GM21717 (cell line): ENCODE results near the gene DHX9.

ENCODE experiments used
- ATAC-seq: cut with Tn5 transposase; IDR thresholded peaks from one replicate; pipeline ENCODE4 v1.9.1; 2021; ENCODE audit warnings: mild to moderate bottlenecking, moderate library complexity; ENCODE audit not compliant: unreplicated experiment

The DHX9 gene

GRCh38 chr1:182835806-182836205 lies 3.3 kb upstream of the DHX9 start:
- ATAC-seq: no peak

GRCh38 chr1:182841368-182841988 lies 2.3 kb downstream of the DHX9 start:
- no peak for ATAC-seq

GRCh38 chr1:182842265-182842664 lies 3.1 kb downstream of the DHX9 start:
- ATAC-seq: no peak

DNA sequence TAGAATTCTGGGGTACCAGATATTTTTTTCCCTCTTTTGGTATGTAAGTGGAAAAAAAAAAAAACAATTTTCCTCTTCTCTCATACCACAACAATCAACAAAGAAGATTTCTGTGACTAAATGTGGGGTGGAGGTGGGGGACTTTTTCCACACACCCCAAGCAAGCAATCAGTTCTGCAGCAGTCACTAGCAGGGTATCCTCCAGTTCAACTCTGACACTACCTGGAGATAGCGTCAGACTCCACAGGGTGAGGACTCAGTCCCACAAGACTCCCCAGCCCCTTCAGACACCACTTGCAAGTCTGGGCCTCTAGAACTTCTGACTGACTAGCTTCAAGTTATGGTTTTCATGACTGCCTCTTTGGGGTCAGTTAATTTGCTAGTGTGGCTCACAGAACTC lies 6.2 kb downstream of the DHX9 start:
- ATAC-seq: no peak

DNA sequence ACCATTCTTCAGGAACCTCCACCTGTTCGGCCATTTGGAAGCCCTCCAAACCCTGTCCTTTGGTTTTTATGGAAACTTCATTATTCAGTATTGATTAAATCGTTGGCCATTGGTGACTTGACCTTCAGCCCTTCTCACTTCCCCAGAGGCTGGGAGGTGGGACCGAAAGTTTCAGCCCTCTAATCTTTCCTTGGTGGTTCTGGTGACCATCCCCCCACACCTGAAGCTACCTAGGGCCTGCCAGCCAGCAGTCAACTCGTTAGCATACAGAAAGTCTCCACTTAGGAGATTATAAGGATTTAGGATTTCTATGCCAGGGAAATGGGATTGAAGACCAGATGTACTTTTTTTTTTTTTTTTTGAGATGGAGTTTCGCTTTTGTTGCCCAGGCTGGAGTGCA lies 6.7 kb downstream of the DHX9 start:
- no peak for ATAC-seq

- ATAC-seq: no peak
Measured at GRCh38 chr1:182847105-182847504, 8.0 kb downstream of the DHX9 start.

- no peak for ATAC-seq
Measured at GRCh38 chr1:182848736-182849135, 9.6 kb downstream of the DHX9 start.

DNA sequence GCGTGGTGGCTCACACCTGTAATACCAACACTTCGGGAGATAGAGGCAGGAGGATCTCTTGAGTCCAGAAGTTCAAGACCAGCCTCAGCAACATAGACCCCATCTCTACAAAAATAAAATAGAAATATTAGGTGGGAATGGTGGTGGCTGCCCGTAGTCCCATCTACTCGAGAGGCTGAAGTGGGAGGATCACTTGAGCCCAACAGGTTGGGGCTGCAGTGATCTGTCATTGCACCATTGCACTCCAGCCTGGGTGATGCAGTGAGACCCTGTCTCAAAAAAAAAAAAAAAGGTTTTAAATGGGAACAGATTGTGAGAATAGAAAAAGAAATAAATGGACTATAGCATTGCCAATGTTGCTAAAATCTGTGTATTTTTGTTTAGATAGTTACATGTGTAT lies 11.2 kb downstream of the DHX9 start:
- no peak for ATAC-seq

GRCh38 chr1:182851825-182852224 lies 12.7 kb downstream of the DHX9 start:
- no peak for ATAC-seq

DNA sequence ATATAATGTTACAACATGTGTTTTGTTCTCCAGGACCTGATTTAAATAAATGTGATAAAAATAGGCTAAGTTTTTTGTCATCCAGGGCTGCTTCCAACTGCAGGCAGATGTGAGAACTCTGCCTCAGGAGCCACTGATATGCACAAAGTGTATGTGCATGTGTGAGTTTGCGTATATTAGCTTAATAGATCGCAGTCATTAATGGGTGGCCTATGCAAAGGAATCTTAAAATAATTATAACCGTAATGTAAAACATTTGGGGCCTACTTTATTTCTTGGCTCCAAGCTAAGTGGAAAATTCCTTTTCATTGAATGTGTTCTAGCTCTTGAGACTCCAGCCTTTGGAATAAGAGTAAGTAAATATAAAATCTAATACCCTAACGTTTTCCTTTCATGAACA lies 16.8 kb downstream of the DHX9 start:
- ATAC-seq: no peak

DNA sequence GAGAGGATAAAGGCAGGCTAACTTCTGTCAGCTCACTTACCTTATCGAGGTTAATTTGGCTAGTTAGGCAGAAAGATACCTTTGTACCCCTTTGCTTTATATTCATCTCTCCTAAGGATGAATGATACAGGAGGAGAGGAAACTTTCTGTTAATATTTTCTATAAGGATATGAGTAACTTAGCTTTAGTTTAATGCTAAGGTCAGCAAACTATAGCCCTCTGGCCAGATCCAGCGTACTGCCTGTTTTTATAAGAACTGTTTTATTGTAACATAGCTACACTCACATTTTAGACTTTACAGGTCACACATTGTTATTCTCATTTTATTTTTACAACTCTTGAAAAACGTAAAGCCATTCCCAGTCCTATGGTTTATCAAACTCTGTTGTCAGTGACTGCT lies 18.1 kb downstream of the DHX9 start:
- ATAC-seq: no peak

GRCh38 chr1:182860658-182861057 lies 21.5 kb downstream of the DHX9 start:
- ATAC-seq: no peak

DNA sequence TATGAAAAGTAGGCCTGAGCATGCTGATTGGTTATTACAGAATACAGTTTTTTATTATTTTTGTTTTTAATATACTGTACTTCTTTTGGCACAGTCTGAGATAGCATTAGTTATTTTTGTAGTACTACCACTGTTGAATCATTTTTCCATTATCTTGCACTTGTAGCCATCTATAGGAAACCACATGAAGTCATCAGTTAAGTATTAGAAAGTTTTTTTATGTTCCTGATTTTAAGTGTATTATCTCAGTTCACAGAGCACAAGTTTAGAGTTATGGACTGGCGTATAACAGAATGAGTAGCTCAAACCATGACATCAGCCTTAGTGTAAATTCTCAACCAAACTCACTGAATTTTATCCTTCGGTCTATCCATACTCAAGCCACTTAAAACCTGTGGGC lies 22.8 kb downstream of the DHX9 start:
- ATAC-seq: no peak

GRCh38 chr1:182862827-182863226 lies 23.7 kb downstream of the DHX9 start:
- no peak for ATAC-seq

- ATAC-seq: no peak
Measured at GRCh38 chr1:182863940-182864339, 24.8 kb downstream of the DHX9 start.

DNA sequence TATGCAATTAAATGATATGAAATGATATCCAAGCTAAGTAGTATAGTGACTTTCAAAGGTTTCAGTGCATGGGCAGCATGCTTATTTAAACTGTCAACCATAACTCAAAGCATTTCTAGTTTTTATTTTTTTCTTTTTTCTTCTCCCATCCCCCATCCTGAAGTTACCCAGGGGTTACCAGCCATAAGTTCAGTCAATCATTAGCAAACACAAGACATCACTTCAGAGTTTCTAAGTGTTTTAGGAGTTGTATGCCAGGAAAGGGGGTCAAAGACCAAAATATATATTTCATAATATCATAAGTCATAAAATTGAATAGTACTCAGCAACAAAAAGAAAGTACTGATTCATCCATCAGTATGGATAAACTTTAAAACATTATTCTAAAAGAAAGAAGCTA lies 28.7 kb downstream of the DHX9 start:
- no peak for ATAC-seq

- ATAC-seq: no peak
Measured at GRCh38 chr1:182869241-182869666, 30.1 kb downstream of the DHX9 start.

GRCh38 chr1:182872881-182873280 lies 33.7 kb downstream of the DHX9 start:
- no peak for ATAC-seq

DNA sequence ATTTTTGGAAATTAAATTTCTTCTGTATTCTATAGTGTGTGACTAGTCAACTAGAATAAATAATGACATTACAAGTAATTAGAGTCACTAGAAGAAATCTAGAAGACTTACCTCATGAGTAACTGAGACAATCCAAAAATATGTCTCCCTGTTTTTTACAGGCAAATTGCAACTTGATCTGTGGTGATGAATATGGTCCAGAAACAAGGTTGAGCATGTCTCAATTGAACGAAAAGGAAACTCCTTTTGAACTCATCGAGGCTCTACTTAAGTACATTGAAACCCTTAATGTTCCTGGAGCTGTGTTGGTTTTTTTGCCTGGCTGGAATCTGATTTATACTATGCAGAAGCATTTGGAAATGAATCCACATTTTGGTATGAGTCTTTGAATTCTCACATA lies 36.7 kb downstream of the DHX9 start:
- no peak for ATAC-seq

DNA sequence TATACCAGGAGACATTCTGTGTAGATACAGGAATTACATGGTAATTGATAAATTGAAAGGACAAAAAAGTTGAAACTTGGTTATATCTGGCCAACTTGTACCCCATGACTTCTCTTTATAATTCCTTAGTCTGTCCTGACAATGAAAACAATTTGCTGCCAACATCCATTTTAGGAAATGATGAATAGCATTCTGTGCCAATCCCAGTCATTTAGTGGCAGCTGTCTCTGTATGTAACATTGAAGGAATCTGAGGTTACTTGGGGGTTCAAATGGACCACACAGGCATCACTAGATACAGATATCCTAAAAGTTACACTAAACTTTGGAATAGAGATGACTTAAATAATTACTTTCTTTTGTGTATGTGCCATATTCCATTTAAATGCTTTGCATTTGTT lies 38.2 kb downstream of the DHX9 start:
- ATAC-seq: no peak

GRCh38 chr1:182877842-182878241 lies 38.7 kb downstream of the DHX9 start:
- no peak for ATAC-seq

GRCh38 chr1:182884872-182885271 lies 45.7 kb downstream of the DHX9 start:
- no peak for ATAC-seq

- ATAC-seq: no peak
Measured at GRCh38 chr1:182885591-182885990, 46.4 kb downstream of the DHX9 start.
